Stimulated activated CD8-positive, alpha-beta memory T cell treated with anti-CD3 and anti-CD28 coated beads, Interleukin-15, amount 100 ng/mL, for 1 hour (primary cell): ENCODE data around the gene CNP.
"Not testable (repeated sequence)": the region's sequence is repeated elsewhere in the genome, so short reads cannot be mapped to it uniquely, and the experiment has no call there.

Experiments
- DNase-seq: peaks from one replicate; pipeline ENCODE4 v3.0.0-alpha.2; 2020; ENCODE audit warnings: low read depth

The CNP gene

GRCh38 chr17:42002792-42003301 lies 36.3 kb downstream of the CNP start:
- DNase-seq = no peak

GRCh38 chr17:42005166-42005565 lies 38.6 kb downstream of the CNP start:
- DNase-seq = no peak

GRCh38 chr17:42009170-42009569 lies 42.6 kb downstream of the CNP start:
- DNase-seq = no peak

GRCh38 chr17:42010266-42010680 lies 43.7 kb downstream of the CNP start:
- DNase-seq = not testable (repeated sequence)

- no peak for DNase-seq
Measured at GRCh38 chr17:42010898-42011516, 44.4 kb downstream of the CNP start.

GRCh38 chr17:42012363-42012762 lies 45.8 kb downstream of the CNP start:
- DNase-seq = not testable (repeated sequence)

GRCh38 chr17:42013740-42014139 lies 47.1 kb downstream of the CNP start:
- not testable (repeated sequence) for DNase-seq

- no peak for DNase-seq
Measured at GRCh38 chr17:42016411-42016831, 49.8 kb downstream of the CNP start.

GRCh38 chr17:42016941-42017865 lies 50.6 kb downstream of the CNP start, which contains the start of gene DNAJC7:
Gene DNAJC7 (minus strand): TSS chr17:42017439. CDS start chr17:42017416, 23 bp downstream.
- DNase-seq = peak; percentile 71

- DNase-seq = no peak
Measured at GRCh38 chr17:42017866-42018200, 51.2 kb downstream of the CNP start.

GRCh38 chr17:42018339-42018738 lies 51.7 kb downstream of the CNP start:
- DNase-seq = no peak

- DNase-seq = no peak
Measured at GRCh38 chr17:42018988-42019387, 52.4 kb downstream of the CNP start.

GRCh38 chr17:42019509-42020404 lies 53.2 kb downstream of the CNP start, which contains the start of gene NKIRAS2:
Gene NKIRAS2 (plus strand): TSS chr17:42020090. CDS start chr17:42021578, 1,488 bp downstream.
- peak; percentile 85 for DNase-seq

- DNase-seq = not testable (repeated sequence)
Measured at GRCh38 chr17:42020845-42021244, 54.2 kb downstream of the CNP start.

- no peak for DNase-seq
Measured at GRCh38 chr17:42023524-42024349, 57.1 kb downstream of the CNP start.

GRCh38 chr17:42025191-42025579 lies 58.6 kb downstream of the CNP start:
- DNase-seq = no peak

GRCh38 chr17:42025936-42026335 lies 59.3 kb downstream of the CNP start:
- no peak for DNase-seq

- DNase-seq = no peak
Measured at GRCh38 chr17:42026857-42027589, 60.4 kb downstream of the CNP start.
